ENCODE results near the gene SLF2.
"Not testable (repeated sequence)": the region's sequence is repeated elsewhere in the genome, so short reads cannot be mapped to it uniquely, and the experiment has no call there.

Gene SLF2

GRCh38 chr10:100970076-100970913 lies 57.5 kb downstream of the SLF2 start:
- TF ChIP-seq CTCF (conservative IDR thresholded peaks at IDR 0.05) (no peak), ZFX (IDR thresholded peaks at IDR 0.05) (no peak)
- H3K27ac ChIP-seq = no peak overlapping the region

- no peak for TF ChIP-seq ZFX (IDR thresholded peaks at IDR 0.05)
- TF ChIP-seq CTCF (conservative IDR thresholded peaks at IDR 0.05) = no peak
- no peak overlapping the region for H3K27ac ChIP-seq
Observed at GRCh38 chr10:100970914-100971811, 58.4 kb downstream of the SLF2 start.

GRCh38 chr10:100972115-100972903 lies 59.5 kb downstream of the SLF2 start:
- TF ChIP-seq ZFX (IDR thresholded peaks at IDR 0.05) (no peak), CTCF (conservative IDR thresholded peaks at IDR 0.05) (no peak)
- H3K27ac ChIP-seq = no peak overlapping the region

- no peak overlapping the region for H3K27ac ChIP-seq
Observed at GRCh38 chr10:100972904-100973535, 60.3 kb downstream of the SLF2 start.

GRCh38 chr10:100975397-100975796 lies 62.6 kb downstream of the SLF2 start:
- H3K27ac ChIP-seq = not testable (repeated sequence)

More at GRCh38 chr10:100972904-100973535, 60.3 kb downstream of the SLF2 start:
- no peak for TF ChIP-seq ZFX (IDR thresholded peaks at IDR 0.05)
- TF ChIP-seq CTCF (conservative IDR thresholded peaks at IDR 0.05) = no peak

GRCh38 chr10:100976906-100977305 lies 64.1 kb downstream of the SLF2 start:
- TF ChIP-seq CTCF (conservative IDR thresholded peaks at IDR 0.05) (no peak), ZFX (IDR thresholded peaks at IDR 0.05) (no peak)
- H3K27ac ChIP-seq = no peak overlapping the region; the same call in 1 of the 2 replicates

- H3K27ac ChIP-seq = no peak overlapping the region; the same call in 1 of the 2 replicates
- TF ChIP-seq CTCF (conservative IDR thresholded peaks at IDR 0.05) (no peak), ZFX (IDR thresholded peaks at IDR 0.05) (no peak)
Observed at GRCh38 chr10:100977436-100977835, 64.7 kb downstream of the SLF2 start.

Measured in C4-2B (cell line).